Osteoblast (primary cell): ENCODE results near the gene CBLC. TPM values are rescaled to one million over a fixed set of nuclear protein-coding genes. Genes with fewer than 3 reads are reported as not detected.

ENCODE experiments used
- DNase-seq: peaks from one replicate; pipeline ENCODE4 v3.0.0; 2011; ENCODE audit warnings: low spot score, mixed read lengths; ENCODE audit not compliant: insufficient read length; ENCODE audit errors: missing footprints
- H2AFZ ChIP-seq: 2 replicates; pipeline ENCODE4 v1.6.0; 2011; ENCODE audit warnings: mild to moderate bottlenecking, low read length
- H3K27ac ChIP-seq: 2 replicates; pipeline ENCODE4 v1.5.1; 2011; ENCODE audit warnings: mild to moderate bottlenecking, low read depth, low read length, moderate library complexity
- H3K27me3 ChIP-seq: 2 replicates; pipeline ENCODE4 v1.6.0; 2012; ENCODE audit warnings: mild to moderate bottlenecking, control low read depth, inconsistent platforms, low read length, moderate library complexity; ENCODE audit not compliant: insufficient read depth
- H3K36me3 ChIP-seq: 2 replicates; pipeline ENCODE4 v1.5.1; 2011; ENCODE audit warnings: mild to moderate bottlenecking, low read length, control low read depth, moderate library complexity; ENCODE audit not compliant: insufficient read depth
- H3K4me1 ChIP-seq: 2 replicates; pipeline ENCODE4 v1.5.1; 2011; ENCODE audit warnings: mild to moderate bottlenecking, low read length, control low read depth, moderate library complexity; ENCODE audit not compliant: insufficient read depth
- H3K4me2 ChIP-seq: 2 replicates; pipeline ENCODE4 v1.6.0; 2011; ENCODE audit warnings: mild to moderate bottlenecking, low read length; ENCODE audit not compliant: insufficient read depth
- H3K4me3 ChIP-seq: fragments of 200-600 bp; sonication (generic); 3 replicates; pipeline ENCODE4 v1.5.1; 2012; ENCODE audit warnings: mild to moderate bottlenecking, low read length, inconsistent platforms; ENCODE audit not compliant: insufficient read depth
- H3K79me2 ChIP-seq: 2 replicates; pipeline ENCODE4 v1.6.0; 2012; ENCODE audit warnings: mild to moderate bottlenecking, low read length, control low read depth, inconsistent platforms; ENCODE audit not compliant: insufficient read depth
- H3K9me3 ChIP-seq: 2 replicates; pipeline ENCODE4 v1.5.1; 2011; ENCODE audit warnings: low read depth, low read length, control low read depth
- H4K20me1 ChIP-seq: 2 replicates; pipeline ENCODE4 v1.6.0; 2012; ENCODE audit warnings: mild to moderate bottlenecking, low read length, control low read depth; ENCODE audit not compliant: insufficient read depth
- total RNA-seq: library from RNA; depleted of rRNA; stranded (reverse); fragments of >200 nt; gene quantifications from 2 replicates; pipeline ENCODE4 v1.2.3, GENCODE V29; 2012
- TF ChIP-seq, protein P1 (sequence below): IDR thresholded peaks from 2 replicates; pipeline ENCODE4 v1.5.1; 2011; ENCODE audit warnings: mild to moderate bottlenecking, low read depth, low read length, moderate library complexity; ENCODE audit errors: extremely low read depth

The CBLC gene
- total RNA-seq, 1 donor = not detected

DNA sequence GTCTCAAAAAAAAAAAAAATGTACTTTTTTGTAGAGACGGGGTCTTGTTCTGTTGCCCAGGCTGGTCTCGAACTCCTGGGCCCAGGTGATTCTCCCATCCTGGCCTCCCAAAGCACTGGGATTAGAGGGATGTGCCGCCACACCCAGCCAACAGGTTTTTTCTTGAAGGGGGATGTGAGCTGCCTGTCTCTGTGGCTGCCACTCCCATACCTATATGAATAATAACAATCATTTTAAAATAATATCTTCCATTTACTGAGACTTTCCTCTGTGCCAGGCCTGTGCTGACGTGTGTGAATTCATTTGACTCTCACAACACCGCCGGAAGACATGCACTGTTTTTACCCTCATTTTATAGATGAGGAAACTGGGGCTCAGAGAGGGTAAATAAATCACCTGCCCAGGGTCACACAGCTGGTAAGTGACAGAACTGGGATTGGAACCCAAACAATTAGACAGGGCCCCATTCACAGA lies 36.4 kb upstream of the CBLC start:
- DNase-seq = no peak
- Histone ChIP-seq H4K20me1 (no peaks in the 10 kb centered on the region), H3K27ac (peak overlapping the region; percentile 97), H3K27me3 (no peaks in the 10 kb centered on the region), H3K4me3 (no peak overlapping the region), H2AFZ (no peak overlapping the region), H3K36me3 (no peaks in the 10 kb centered on the region), H3K4me2 (peak overlapping the region; percentile 45), H3K4me1 (peaks cover 65% of the 10 kb centered on the region), H3K79me2 (no peaks in the 10 kb centered on the region), H3K9me3 (no peaks in the 10 kb centered on the region)
- TF ChIP-seq, protein P1, sequence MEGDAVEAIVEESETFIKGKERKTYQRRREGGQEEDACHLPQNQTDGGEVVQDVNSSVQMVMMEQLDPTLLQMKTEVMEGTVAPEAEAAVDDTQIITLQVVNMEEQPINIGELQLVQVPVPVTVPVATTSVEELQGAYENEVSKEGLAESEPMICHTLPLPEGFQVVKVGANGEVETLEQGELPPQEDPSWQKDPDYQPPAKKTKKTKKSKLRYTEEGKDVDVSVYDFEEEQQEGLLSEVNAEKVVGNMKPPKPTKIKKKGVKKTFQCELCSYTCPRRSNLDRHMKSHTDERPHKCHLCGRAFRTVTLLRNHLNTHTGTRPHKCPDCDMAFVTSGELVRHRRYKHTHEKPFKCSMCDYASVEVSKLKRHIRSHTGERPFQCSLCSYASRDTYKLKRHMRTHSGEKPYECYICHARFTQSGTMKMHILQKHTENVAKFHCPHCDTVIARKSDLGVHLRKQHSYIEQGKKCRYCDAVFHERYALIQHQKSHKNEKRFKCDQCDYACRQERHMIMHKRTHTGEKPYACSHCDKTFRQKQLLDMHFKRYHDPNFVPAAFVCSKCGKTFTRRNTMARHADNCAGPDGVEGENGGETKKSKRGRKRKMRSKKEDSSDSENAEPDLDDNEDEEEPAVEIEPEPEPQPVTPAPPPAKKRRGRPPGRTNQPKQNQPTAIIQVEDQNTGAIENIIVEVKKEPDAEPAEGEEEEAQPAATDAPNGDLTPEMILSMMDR = no peak

DNA sequence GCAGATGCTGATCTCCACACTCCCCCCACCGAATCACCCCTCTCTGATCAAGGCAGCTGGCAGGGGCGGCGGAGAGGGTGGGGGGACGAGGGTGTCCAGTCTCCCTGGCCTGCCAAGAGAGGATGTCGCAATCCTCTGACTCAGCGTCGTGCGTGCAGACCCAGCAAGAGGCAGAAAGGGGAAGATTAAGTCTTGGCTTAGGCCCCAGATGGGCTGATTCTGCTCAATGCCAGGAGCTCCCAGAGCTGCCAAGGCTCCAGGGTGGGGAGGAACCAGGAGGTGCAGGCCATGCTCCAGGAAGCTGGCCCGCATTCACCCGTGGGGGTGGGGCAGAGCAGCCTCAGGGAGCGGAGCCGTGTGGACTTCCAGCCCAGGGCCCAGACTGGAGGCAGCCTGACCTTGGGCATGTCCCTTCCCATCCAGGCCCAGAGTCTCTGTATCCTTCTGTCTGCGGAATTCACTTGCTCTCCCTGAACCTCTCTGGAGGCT lies 35.8 kb upstream of the CBLC start:
- Histone ChIP-seq H3K36me3 (no peaks in the 10 kb centered on the region), H3K4me3 (peak overlapping the region; percentile 33), H2AFZ (peak overlapping the region; percentile 70), H3K27me3 (no peaks in the 10 kb centered on the region), H3K9me3 (no peaks in the 10 kb centered on the region), H3K79me2 (no peaks in the 10 kb centered on the region), H4K20me1 (no peaks in the 10 kb centered on the region), H3K27ac (peak overlapping the region; percentile 98), H3K4me2 (peak overlapping the region; percentile 65), H3K4me1 (peaks cover 61% of the 10 kb centered on the region)
- TF ChIP-seq, protein P1 = no peak
- peak; percentile 98 for DNase-seq

DNA sequence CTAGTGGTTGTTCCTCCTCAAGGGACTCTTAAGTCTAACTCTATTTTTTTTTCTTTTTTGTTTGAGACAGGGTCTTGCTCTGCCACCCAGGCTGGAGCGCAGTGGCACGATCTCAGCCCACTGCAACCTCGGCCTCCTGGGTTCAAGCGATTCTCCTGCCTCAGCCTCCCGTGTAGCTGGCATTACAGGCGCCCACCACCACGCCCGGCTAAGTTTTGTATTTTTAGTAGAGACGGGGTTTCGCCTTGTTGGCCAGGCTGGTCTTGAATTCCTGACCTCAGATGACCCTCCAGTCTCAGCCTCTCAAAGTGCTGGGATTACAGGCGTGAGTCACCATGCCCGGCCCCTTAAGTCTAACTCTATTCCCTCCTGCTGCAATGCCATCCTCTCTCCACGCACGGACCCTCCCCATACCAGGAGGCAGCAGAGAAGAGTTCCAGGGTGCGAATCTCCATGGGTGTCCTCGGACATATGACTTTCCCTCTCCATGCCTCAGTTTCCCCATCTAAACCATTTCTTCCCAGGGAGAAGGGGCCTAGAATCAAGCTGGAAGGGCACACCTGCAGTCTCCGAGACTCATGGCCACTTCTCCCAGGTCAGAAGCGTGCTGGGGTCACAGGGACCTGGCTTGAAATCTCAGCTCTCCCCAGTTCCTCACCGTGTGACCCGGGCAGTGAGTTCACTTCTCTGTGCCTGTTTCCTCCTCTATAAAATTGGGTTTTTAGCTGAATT lies 35.2 kb upstream of the CBLC start:
- H4K20me1 ChIP-seq = no peaks in the 10 kb centered on the region
- H3K9me3 ChIP-seq = no peaks in the 10 kb centered on the region
- H3K27me3 ChIP-seq = no peaks in the 10 kb centered on the region
- H2AFZ ChIP-seq = peak overlapping the region; percentile 70
- H3K27ac ChIP-seq = peak overlapping the region; percentile 98
- peak overlapping the region; percentile 45 for H3K4me3 ChIP-seq
- H3K4me2 ChIP-seq = peak overlapping the region; percentile 65
- H3K4me1 ChIP-seq = peaks cover 59% of the 10 kb centered on the region
- TF ChIP-seq, protein P1 = no peak
- no peaks in the 10 kb centered on the region for H3K36me3 ChIP-seq
- no peaks in the 10 kb centered on the region for H3K79me2 ChIP-seq
- peak; percentile 69 for DNase-seq

DNA sequence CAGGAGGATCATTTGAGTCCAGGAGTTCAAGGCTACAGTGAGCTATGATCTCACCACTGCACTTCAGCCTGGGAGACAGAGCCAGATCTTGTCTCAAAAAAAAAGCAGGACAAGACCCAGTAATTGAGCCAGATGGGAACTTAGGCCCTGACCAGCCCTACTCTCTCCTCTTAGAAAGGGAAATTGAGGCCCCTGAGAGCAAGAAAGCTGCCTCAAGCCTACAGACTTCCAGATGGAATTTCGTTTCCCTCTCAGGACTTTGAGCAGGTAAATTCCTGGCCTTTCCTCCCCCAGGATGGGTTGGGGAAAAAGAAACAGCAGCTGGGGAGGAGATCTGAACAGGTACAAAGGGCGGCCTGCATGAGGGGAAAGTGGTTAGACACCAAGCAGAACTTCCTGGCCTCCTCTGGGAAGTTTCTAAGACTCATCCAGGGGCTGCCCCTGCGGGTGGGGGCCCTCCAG lies 32.8 kb upstream of the CBLC start:
- no peaks in the 10 kb centered on the region for H3K27me3 ChIP-seq
- peak overlapping the region; percentile 84 for H3K27ac ChIP-seq
- no peaks in the 10 kb centered on the region for H3K9me3 ChIP-seq
- peaks cover 4% of the 10 kb centered on the region for H4K20me1 ChIP-seq
- TF ChIP-seq, protein P1 = no peak
- H3K36me3 ChIP-seq = peaks cover 2% of the 10 kb centered on the region
- H2AFZ ChIP-seq = no peak overlapping the region
- peaks cover 51% of the 10 kb centered on the region for H3K4me1 ChIP-seq
- no peak overlapping the region for H3K4me2 ChIP-seq
- no peak overlapping the region for H3K4me3 ChIP-seq
- no peak for DNase-seq
- H3K79me2 ChIP-seq = peaks cover 12% of the 10 kb centered on the region
